ENCODE results near the gene TMED9.

DNA sequence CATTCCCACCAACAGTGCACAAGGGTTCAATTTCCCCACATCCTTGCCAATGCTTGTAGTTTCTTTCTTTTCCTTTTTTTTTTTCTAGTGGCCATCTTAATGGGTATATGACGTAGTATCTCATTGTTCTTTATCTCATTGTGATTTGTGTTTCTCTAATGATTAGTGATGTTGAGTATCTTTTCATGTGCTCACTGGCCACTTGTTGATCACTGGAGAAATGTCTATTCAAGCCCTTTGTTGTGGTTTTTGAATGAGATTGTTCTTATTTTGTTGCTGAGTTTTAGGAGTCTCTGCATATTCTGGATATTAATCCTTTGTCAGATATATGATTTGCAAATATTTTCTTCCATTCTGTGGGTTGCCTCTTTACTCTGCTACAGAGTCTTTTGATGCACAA is 1.6 kb upstream of the TMED9 start:
- TF ChIP-seq, protein P1, sequence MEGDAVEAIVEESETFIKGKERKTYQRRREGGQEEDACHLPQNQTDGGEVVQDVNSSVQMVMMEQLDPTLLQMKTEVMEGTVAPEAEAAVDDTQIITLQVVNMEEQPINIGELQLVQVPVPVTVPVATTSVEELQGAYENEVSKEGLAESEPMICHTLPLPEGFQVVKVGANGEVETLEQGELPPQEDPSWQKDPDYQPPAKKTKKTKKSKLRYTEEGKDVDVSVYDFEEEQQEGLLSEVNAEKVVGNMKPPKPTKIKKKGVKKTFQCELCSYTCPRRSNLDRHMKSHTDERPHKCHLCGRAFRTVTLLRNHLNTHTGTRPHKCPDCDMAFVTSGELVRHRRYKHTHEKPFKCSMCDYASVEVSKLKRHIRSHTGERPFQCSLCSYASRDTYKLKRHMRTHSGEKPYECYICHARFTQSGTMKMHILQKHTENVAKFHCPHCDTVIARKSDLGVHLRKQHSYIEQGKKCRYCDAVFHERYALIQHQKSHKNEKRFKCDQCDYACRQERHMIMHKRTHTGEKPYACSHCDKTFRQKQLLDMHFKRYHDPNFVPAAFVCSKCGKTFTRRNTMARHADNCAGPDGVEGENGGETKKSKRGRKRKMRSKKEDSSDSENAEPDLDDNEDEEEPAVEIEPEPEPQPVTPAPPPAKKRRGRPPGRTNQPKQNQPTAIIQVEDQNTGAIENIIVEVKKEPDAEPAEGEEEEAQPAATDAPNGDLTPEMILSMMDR (IDR thresholded peaks at IDR 0.05; ENCODE audit: low read length) = no peak
- no peak for TF ChIP-seq EZH2 (IDR thresholded peaks at IDR 0.05; ENCODE audit: borderline replicate concordance, low read length)
